VCaP (cell line): ENCODE measurements around the gene MINDY2.
"Not testable (repeated sequence)": the region's sequence is repeated elsewhere in the genome, so short reads cannot be mapped to it uniquely, and the experiment has no call there.

Source experiments
- H3K27ac ChIP-seq: fragments of 450-650 bp; 2 replicates; pipeline ENCODE4 v1.5.1; 2017
- CTCF ChIP-seq: fragments of 450-650 bp; conservative IDR thresholded peaks from 2 replicates; pipeline ENCODE4 v1.5.1; 2017; ENCODE audit warnings: mild to moderate bottlenecking, moderate library complexity

The MINDY2 gene

DNA sequence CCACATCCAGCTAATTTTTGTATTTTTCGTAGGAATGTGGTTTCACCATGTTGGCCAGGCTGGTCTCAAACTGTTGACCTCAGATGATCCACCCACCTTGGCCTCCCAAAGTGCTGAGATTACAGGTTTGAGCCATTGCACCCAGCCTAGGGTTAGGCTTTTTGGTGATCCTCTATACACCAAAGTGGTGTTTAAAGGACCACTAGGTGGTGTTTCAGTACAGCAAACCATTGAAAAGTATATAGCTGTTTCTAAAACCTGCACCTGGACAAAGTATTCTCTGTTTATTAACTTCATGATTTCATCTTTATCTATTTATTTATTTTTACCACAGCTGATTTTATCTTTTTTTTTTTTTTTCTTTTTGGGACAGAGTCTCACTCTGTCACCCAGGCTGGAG is 68.4 kb downstream of the MINDY2 start:
- peak; percentile 62 for TF ChIP-seq CTCF
- H3K27ac ChIP-seq = no peak overlapping the region

DNA sequence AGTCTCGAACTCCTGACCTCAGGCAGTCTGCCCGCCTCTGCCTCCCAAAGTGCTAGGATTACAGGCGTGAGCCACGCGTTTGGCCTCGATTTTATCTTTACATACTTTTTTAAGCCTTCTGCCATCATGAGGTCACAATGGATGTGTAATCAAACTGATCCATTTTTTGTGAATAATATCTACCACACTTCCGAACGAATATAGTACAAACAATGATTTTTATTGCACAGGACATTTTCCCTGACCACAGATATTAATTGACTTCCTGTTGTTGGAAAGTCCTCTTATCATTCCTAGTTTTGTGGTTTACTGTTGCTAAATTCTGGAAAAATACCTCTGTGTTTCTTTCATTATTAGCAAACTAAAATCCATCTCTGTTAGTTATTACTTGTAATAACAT is 68.9 kb downstream of the MINDY2 start:
- no peak for TF ChIP-seq CTCF
- H3K27ac ChIP-seq = no peak overlapping the region

GRCh38 chr15:58842713-58843396 is 71.8 kb downstream of the MINDY2 start:
- TF ChIP-seq CTCF = no peak
- no peak overlapping the region for H3K27ac ChIP-seq

DNA sequence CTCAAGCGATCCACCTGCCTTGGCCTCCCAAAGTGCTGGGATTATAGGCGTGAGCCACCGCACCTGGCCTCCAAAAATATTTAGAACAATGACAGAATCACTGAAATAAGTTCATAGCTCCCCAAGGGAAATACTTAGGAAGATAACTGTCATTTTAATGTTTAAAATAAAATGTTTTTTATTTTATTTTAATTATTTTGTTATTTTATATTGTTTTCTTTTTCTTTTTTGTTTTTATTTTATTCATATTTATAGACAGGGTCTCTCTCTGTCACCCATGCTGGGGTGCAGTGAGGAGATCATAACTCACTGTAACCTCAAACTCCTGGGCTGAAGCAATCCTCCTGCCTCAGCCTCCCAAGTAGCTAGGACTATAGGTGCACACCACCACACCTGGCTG is 80.1 kb downstream of the MINDY2 start:
- not testable (repeated sequence) for H3K27ac ChIP-seq

GRCh38 chr15:58852347-58852746 is 81.2 kb downstream of the MINDY2 start:
- no peak overlapping the region for H3K27ac ChIP-seq
- TF ChIP-seq CTCF = peak; percentile 21

DNA sequence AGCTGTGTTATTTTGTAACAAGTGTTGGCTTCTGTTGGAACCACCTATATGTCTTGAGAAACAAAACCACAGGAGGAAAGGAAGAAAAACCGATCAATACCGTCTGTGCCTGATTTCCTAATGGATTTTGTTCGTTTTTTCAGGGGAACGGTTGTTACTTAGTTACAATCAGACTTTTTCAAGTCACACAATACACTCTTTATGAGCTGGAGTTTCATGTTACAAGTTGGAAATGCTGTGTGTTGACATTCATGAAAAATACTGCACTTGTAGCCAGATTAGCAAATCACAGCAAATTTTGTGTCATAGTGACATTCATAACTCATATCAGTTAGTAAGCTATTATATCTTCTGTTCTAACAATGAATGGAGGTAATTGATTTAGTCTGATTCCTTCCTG is 83.5 kb downstream of the MINDY2 start:
- no peak for TF ChIP-seq CTCF
- no peak overlapping the region for H3K27ac ChIP-seq

DNA sequence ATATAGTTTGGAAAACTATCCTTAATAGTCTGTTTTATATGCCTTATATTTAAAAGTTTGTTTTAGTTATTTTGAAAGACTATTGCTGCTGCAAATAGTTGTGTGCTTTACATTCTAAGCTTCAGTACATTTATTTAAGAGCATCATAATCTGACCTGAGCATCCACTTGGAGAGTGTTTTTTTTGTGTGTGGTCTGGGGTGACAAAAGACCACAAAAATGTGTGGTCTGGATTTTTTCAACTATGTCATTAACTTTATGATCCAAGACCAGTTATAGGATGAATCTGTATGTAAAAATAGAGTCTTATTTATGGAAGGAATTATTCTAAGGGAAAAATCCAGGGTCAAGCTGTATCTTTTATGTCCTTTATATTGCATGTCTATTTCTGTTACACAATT is 85.0 kb downstream of the MINDY2 start:
- H3K27ac ChIP-seq = no peak overlapping the region; the same call in 1 of the 2 replicates
- no peak for TF ChIP-seq CTCF

DNA sequence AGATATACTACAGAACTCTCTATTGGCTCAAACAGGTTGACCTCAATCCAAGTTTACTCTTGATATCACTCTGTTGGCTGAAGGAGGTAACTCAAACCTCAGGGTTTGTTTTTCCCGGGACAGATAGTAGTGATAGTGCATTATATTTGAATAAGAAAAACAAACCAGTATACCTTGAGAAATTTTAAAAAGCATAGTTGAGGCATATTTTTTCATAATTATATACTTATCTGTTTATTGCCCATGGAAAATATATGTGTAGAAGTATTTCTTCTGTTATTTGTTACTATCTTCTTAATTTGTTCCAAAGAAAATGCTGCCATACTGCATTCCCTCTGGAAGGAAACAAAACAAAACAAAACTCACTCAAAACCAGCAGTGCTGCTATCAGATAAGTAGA is 85.5 kb downstream of the MINDY2 start:
- H3K27ac ChIP-seq = not testable (repeated sequence)

DNA sequence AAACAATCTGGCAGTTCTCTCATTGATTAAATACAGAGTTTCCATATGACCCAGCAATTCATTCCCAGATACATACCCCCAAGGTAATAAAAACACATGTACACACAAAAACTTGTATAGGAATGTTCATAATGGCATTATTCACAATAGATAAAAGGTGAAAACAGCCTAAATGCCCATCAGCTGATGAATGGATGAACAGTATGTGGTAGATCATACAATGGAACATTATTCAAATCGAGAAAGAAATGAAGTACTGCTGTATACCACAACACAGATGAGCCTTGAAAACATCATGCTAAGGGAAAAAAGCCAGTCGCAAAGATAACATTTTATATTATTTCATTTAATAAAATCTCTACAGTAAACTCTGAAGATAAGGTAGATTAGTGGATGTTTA is 91.2 kb downstream of the MINDY2 start:
- TF ChIP-seq CTCF = no peak
- no peak overlapping the region for H3K27ac ChIP-seq
